NB4 (cell line): Measurements from ENCODE around the gene ZNF175.
A peak's percentile ranks its signal among the peaks of the same experiment; 100 is the strongest.

Experiments
- DNase-seq: peaks from one replicate; pipeline ENCODE4 v3.0.0; 2010; ENCODE audit warnings: low read depth
- H3K4me3 ChIP-seq: one replicate; pipeline ENCODE4 v1.5.1; 2011; ENCODE audit warnings: mild to moderate bottlenecking, low read depth, low read length, moderate library complexity
- CTCF ChIP-seq: IDR thresholded peaks from one replicate; pipeline ENCODE4 v1.5.1; 2012; ENCODE audit warnings: low read depth, low read length
- MAX ChIP-seq: IDR thresholded peaks from 2 replicates; pipeline ENCODE4 v1.6.1; 2011; ENCODE audit warnings: low read depth, low read length
- MYC ChIP-seq: IDR thresholded peaks from 2 replicates; pipeline ENCODE4 v1.6.1; 2011; ENCODE audit warnings: low read depth, low read length
- POLR2A ChIP-seq: IDR thresholded peaks from 2 replicates; pipeline ENCODE4 v1.6.1; 2011; ENCODE audit warnings: mild to moderate bottlenecking; ENCODE audit not compliant: insufficient read length; ENCODE audit errors: extremely low read depth

The ZNF175 gene

GRCh38 chr19:51607077-51607476 lies 36.0 kb downstream of the ZNF175 start:
- H3K4me3 ChIP-seq, result no peak overlapping the region
- peak; percentile 16 for DNase-seq
- TF ChIP-seq MAX, result no peak

DNA sequence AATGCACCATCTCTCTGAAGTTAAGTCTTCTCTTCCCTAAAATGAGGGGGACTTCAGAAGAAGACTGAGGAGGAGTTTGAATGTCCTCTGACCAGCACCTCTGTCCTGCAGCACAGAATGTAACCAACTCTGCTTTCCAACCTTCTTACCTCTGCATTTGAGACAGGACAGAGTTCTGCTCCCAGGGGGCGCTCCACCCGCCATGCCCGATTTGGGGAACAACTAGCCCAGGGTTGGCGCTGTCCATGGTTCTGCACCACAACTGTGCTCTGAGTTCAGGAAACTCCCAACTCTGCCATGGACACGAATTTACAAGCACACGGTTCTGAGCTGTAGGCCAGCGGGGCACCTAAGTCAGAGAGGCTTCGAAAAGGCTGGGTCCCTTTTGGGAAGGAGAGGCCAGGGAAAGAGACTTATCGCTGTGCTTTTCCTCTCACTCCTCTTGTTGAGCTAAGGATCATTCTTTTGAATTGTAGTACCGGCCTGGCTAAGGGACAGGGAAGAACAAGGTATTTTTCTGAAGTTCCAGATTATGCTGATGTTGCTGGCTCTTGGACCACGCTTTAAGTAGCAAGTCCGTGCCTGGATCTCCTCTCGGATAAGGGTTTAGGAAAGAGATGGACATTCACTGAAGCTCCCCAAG lies 37.0 kb downstream of the ZNF175 start:
- TF ChIP-seq MAX (peak; percentile 82), CTCF (peak; percentile 86), POLR2A (no peak), MYC (peak; percentile 64; the same call in 1 of the 2 replicates)
- DNase-seq, result peak; percentile 88
- no peak overlapping the region for H3K4me3 ChIP-seq

- TF ChIP-seq CTCF (no peak), MAX (no peak), POLR2A (no peak), MYC (no peak)
- DNase-seq, result peak; percentile 25
- H3K4me3 ChIP-seq, result no peak overlapping the region
These were observed 39.5 kb downstream of the ZNF175 start for GRCh38 chr19:51610576-51610975.

DNA sequence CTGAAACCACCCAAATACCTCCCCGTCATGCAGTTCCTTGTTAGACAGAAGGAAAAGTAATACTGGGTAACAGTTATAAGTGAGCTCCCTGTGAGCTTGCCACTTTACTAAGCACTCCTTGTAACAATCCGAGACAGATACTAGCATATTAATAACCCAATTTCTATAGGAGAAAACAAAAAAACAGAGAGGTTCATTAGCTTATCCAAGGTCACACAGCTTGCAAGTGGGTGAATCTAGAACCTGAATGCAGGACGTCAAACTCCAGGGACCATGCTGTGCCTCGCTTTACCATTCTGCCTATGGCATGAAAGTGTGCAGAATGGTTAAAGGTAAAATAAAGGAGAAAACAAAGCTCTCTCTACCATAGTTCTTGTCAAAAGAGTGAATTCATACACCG lies 43.7 kb downstream of the ZNF175 start:
- no peak for DNase-seq
- H3K4me3 ChIP-seq, result no peak overlapping the region
- TF ChIP-seq MYC (no peak), MAX (no peak), POLR2A (no peak), CTCF (no peak)

DNA sequence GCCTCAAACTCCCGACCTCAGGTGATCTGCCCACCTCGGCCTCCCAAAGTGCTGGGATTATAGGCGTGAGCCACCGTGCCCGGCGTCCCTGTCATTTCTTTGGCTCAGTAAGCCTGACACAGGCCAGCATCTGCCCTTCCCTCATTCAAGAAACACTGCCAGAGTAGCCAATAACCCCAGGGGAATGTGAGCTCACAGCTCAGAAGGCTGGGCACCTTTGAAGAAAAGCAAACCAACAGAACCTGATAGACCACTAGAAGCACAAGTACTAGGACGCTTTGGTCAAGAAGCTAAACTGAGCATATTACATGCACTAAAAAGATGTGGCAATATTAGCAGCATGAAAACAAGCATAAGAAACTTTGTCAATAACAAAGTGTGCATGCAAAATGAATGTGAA lies 44.9 kb downstream of the ZNF175 start:
- H3K4me3 ChIP-seq, result no peak overlapping the region
- no peak for DNase-seq
- TF ChIP-seq CTCF (no peak), MYC (no peak), POLR2A (no peak), MAX (no peak)

DNA sequence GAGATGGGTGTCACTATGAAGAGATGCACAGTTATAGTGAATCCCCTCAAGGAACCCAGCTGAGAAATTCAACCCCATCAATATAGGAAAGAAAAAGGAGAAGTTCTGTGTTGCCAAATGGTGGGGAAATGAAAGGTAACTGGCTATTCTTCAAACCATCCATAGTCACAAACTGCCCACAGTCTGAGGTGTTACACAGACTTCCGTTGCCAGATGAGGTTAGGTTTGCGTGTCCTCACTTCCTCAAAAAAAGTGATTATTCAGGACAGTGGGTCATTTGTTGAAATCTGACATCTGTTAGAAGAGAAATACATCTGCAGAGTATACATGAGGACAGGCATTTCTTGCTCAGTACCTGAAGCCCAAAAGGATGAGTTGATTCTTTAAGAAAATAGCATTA lies 50.1 kb downstream of the ZNF175 start:
- peak; percentile 93 for DNase-seq
- no peak overlapping the region for H3K4me3 ChIP-seq
- peak; percentile 69; the same call in 1 of the 2 replicates for TF ChIP-seq MYC
- TF ChIP-seq POLR2A, result no peak
- no peak for TF ChIP-seq CTCF
- peak; percentile 60 for TF ChIP-seq MAX
